ENCODE results near the gene RRP8.

Gene RRP8

GRCh38 chr11:6633422-6634408 is 30.3 kb upstream of the RRP8 start:
- TF ChIP-seq CTCF (IDR thresholded peaks at IDR 0.05; ENCODE audit: insufficient read depth, low read depth, low read length, missing control alignments): no peak
- no peak overlapping the region for H3K4me3 ChIP-seq (ENCODE audit: low read length)
- DNase-seq (ENCODE audit: low read depth): no peak

- no peak for DNase-seq (ENCODE audit: low read depth)
- no peak overlapping the region for H3K4me3 ChIP-seq (ENCODE audit: low read length)
- TF ChIP-seq CTCF (IDR thresholded peaks at IDR 0.05; ENCODE audit: insufficient read depth, low read depth, low read length, missing control alignments): no peak
These were observed 29.0 kb upstream of the RRP8 start for GRCh38 chr11:6632116-6633073.

GRCh38 chr11:6631361-6631890 is 28.0 kb upstream of the RRP8 start:
- no peak overlapping the region for H3K4me3 ChIP-seq (ENCODE audit: low read length)
- no peak for TF ChIP-seq CTCF (IDR thresholded peaks at IDR 0.05; ENCODE audit: insufficient read depth, low read depth, low read length, missing control alignments)
- no peak for DNase-seq (ENCODE audit: low read depth)

DNA sequence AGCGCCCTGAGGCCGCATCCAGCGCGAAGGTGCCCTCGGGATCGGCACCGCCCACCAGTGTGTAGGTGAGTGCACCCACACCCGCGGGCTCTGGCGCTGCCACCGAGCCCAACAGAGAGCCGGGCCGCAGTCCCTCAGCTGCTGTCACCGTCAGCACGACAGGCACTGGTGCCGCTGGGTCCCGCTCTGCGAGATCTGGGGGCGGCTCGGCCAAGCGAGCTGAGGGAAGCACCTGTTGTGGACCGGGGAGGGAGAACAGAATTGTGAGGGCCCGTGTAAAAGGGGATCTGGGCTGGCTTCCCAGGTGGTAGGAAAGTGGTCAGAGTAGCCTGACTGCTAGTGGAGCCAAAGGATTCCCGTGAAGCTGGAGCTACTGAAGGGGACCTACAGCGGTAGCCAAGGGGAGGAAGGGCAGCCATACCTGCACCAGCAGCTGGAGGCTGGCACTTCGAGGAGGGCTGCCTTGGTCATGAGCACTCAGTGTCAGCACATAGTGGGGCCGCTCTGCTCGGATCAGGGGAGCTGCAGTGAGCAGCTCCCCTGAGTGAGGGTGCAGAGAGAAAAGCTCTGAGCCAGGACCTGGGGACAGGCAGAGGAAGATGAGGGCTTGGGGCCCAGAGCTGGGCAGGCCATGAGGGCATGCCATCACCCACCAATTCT is 27.3 kb upstream of the RRP8 start:
- no peak overlapping the region for H3K4me3 ChIP-seq (ENCODE audit: low read length)
- TF ChIP-seq CTCF (IDR thresholded peaks at IDR 0.05; ENCODE audit: insufficient read depth, low read depth, low read length, missing control alignments): no peak
- no peak for DNase-seq (ENCODE audit: low read depth)

- H3K4me3 ChIP-seq (ENCODE audit: low read length): no peak overlapping the region
- peak; percentile 14 for DNase-seq (ENCODE audit: low read depth)
- no peak for TF ChIP-seq CTCF (IDR thresholded peaks at IDR 0.05; ENCODE audit: insufficient read depth, low read depth, low read length, missing control alignments)
These were observed 26.6 kb upstream of the RRP8 start for GRCh38 chr11:6629892-6630631.

DNA sequence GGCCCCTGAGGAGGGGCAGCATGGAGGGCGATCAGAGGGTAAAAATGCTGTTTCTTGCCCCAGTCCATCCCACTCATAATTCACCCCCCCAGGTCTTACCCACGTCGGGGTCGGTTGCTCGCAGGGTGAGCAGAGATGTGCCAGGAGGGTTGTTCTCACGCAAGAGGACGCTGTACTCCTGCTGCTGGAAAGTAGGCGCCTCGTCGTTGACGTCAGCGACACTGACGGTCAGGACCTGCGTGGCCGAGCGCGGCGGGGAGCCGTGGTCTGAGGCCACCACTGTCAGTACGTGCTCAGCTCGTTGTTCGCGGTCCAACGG is 26.1 kb upstream of the RRP8 start:
- no peak for DNase-seq (ENCODE audit: low read depth)
- no peak for TF ChIP-seq CTCF (IDR thresholded peaks at IDR 0.05; ENCODE audit: insufficient read depth, low read depth, low read length, missing control alignments)
- no peak overlapping the region for H3K4me3 ChIP-seq (ENCODE audit: low read length)
